GM21423 (cell line): ENCODE data around the gene ARFGAP3.

Experiments used
- ATAC-seq: cut with Tn5 transposase; IDR thresholded peaks from one replicate; pipeline ENCODE4 v1.9.1; 2021; ENCODE audit warnings: mild to moderate bottlenecking, moderate library complexity; ENCODE audit not compliant: unreplicated experiment

The ARFGAP3 gene

GRCh38 chr22:42856865-42857704 lies at the start of gene ARFGAP3:
TSS of gene ARFGAP3 (minus strand) at chr22:42857273. CDS start at chr22:42857182, 91 bp downstream.
- ATAC-seq, result peak; percentile 80

GRCh38 chr22:42905702-42906183 lies 48.7 kb upstream of the ARFGAP3 start:
- ATAC-seq, result no peak

GRCh38 chr22:42905217-42905616 lies 48.1 kb upstream of the ARFGAP3 start:
- no peak for ATAC-seq

GRCh38 chr22:42904050-42904449 lies 47.0 kb upstream of the ARFGAP3 start:
- ATAC-seq, result no peak

GRCh38 chr22:42902875-42903510 lies 45.9 kb upstream of the ARFGAP3 start:
- no peak for ATAC-seq

GRCh38 chr22:42901790-42902508 lies 44.9 kb upstream of the ARFGAP3 start:
- ATAC-seq, result no peak

- no peak for ATAC-seq
Measured at GRCh38 chr22:42897960-42898359, 40.9 kb upstream of the ARFGAP3 start.

- no peak for ATAC-seq
Measured at GRCh38 chr22:42895541-42895981, 38.5 kb upstream of the ARFGAP3 start.

- ATAC-seq, result no peak
Measured at GRCh38 chr22:42895087-42895486, 38.0 kb upstream of the ARFGAP3 start.

GRCh38 chr22:42893371-42894150 lies 36.5 kb upstream of the ARFGAP3 start:
- no peak for ATAC-seq

- peak; percentile 39 for ATAC-seq
Measured at GRCh38 chr22:42892571-42893316, 35.7 kb upstream of the ARFGAP3 start.

- ATAC-seq, result peak; percentile 15
Measured at GRCh38 chr22:42892156-42892555, 35.1 kb upstream of the ARFGAP3 start.

- ATAC-seq, result no peak
Measured at GRCh38 chr22:42891696-42892095, 34.6 kb upstream of the ARFGAP3 start.

GRCh38 chr22:42891008-42891407 lies 33.9 kb upstream of the ARFGAP3 start:
- no peak for ATAC-seq

GRCh38 chr22:42889304-42889703 lies 32.2 kb upstream of the ARFGAP3 start:
- no peak for ATAC-seq

GRCh38 chr22:42887523-42888507 lies 30.7 kb upstream of the ARFGAP3 start:
- no peak for ATAC-seq

GRCh38 chr22:42887120-42887519 lies 30.0 kb upstream of the ARFGAP3 start:
- no peak for ATAC-seq

GRCh38 chr22:42885446-42885845 lies 28.4 kb upstream of the ARFGAP3 start:
- ATAC-seq, result no peak
